SK-N-SH (cell line): ENCODE data around the gene GPN1. TPM values are rescaled to one million over a fixed set of nuclear protein-coding genes. Genes with fewer than 3 reads are reported as not detected.

Experiments used
- CTCF ChIA-PET: fragments of 300-600, 350-600 bp; formaldehyde crosslinking; extraction: SDS; loops from one replicate; lab custom pipeline; 2021; lab: Yijun Ruan, JAX
- POLR2A ChIA-PET: fragments of 350-600 bp; sonication (Branson Sonifier 250); formaldehyde crosslinking; extraction: SDS; loops from one replicate; lab custom pipeline; 2020; ENCODE audit warnings: antibody characterized with exemption, inconsistent platforms; lab: Yijun Ruan, JAX
- DNase-seq: peaks from one replicate; pipeline ENCODE4 v3.0.0; 2012
- H2AFZ ChIP-seq: fragments of 200-600 bp; sonication (generic); 2 replicates; pipeline ENCODE4 v1.8.1; 2016; ENCODE audit warnings: antibody characterized with exemption, mild to moderate bottlenecking, low read depth
- H3F3A ChIP-seq: fragments of 200-600 bp; sonication (generic); replicated peaks from 2 replicates; pipeline ENCODE3; 2016; ENCODE audit warnings: antibody characterized with exemption, mild to moderate bottlenecking; ENCODE audit not compliant: insufficient read depth
- H3K27ac ChIP-seq, 2 experiments: fragments of 200-500 bp in 1 of 2; fragments of 200-600 bp in 1 of 2; sonication (Bioruptor generic) in 1 of 2; sonication (generic), shearing (Covaris generic) in 1 of 2; 2 replicates each; pipeline versions ENCODE4 v1.5.1 to v1.6.1; 2014 to 2016; ENCODE audit warnings: low read depth in 2 of 2, inconsistent platforms in 1 of 2, low read length in 1 of 2, mild to moderate bottlenecking in 1 of 2, mixed read lengths in 1 of 2
- H3K27me3 ChIP-seq: fragments of 200-600 bp; sonication (generic), shearing (Covaris generic); 2 replicates; pipeline ENCODE4 v1.6.1; 2016; ENCODE audit warnings: mixed run types; ENCODE audit not compliant: insufficient read depth
- H3K36me3 ChIP-seq, 2 experiments: fragments of 200-500 bp in 1 of 2; fragments of 200-600 bp in 1 of 2; sonication (Bioruptor generic) in 1 of 2; sonication (generic) in 1 of 2; replicated peaks in 1 of 2; 2 replicates each; pipeline versions ENCODE3 to v1.5.1; 2014 to 2016; ENCODE audit warnings: low read length in 1 of 2, mild to moderate bottlenecking in 1 of 2; ENCODE audit not compliant: insufficient read depth in 2 of 2, control insufficient read depth in 1 of 2
- H3K4me1 ChIP-seq, 2 experiments: fragments of 200-500 bp in 1 of 2; fragments of 200-600 bp in 1 of 2; sonication (Bioruptor generic) in 1 of 2; sonication (generic), shearing (Covaris generic) in 1 of 2; 2 replicates each; pipeline versions ENCODE4 v1.5.1 to v1.6.1; 2014 to 2016; ENCODE audit warnings: low read depth in 1 of 2, low read length in 1 of 2, mixed run types in 1 of 2; ENCODE audit not compliant: insufficient read depth in 2 of 2, control insufficient read depth in 1 of 2
- H3K4me2 ChIP-seq: fragments of 200-600 bp; sonication (generic), shearing (Covaris generic); 2 replicates; pipeline ENCODE4 v1.6.1; 2017; ENCODE audit warnings: mixed run types
- H3K4me3 ChIP-seq, 2 experiments: fragments of 200-500 bp in 1 of 2; fragments of 200-600 bp in 1 of 2; sonication (Bioruptor generic) in 1 of 2; sonication (generic), shearing (Covaris generic) in 1 of 2; 2 replicates each; pipeline versions ENCODE4 v1.5.1 to v1.8.1; 2014 to 2016; ENCODE audit warnings: low read depth in 2 of 2, inconsistent platforms in 1 of 2, low read length in 1 of 2, mild to moderate bottlenecking in 1 of 2, mixed read lengths in 1 of 2, moderate library complexity in 1 of 2
- H3K79me2 ChIP-seq: fragments of 200-600 bp; sonication (generic); 2 replicates; pipeline ENCODE4 v1.8.1; 2017; ENCODE audit warnings: mild to moderate bottlenecking; ENCODE audit not compliant: insufficient read depth
- H3K9ac ChIP-seq: fragments of 200-600 bp; sonication (generic); 2 replicates; pipeline ENCODE4 v1.6.1; 2017; ENCODE audit warnings: mixed run types
- H3K9me2 ChIP-seq: fragments of 200-600 bp; sonication (generic); 2 replicates; pipeline ENCODE4 v1.6.1; 2017; ENCODE audit warnings: mixed run types
- H3K9me3 ChIP-seq: fragments of 200-600 bp; sonication (generic); 2 replicates; pipeline ENCODE4 v1.6.1; 2017; ENCODE audit warnings: mixed run types, mild to moderate bottlenecking, moderate library complexity
- H4K20me1 ChIP-seq: fragments of 200-600 bp; sonication (generic); 2 replicates; pipeline ENCODE4 v1.6.1; 2017; ENCODE audit warnings: mild to moderate bottlenecking, mixed run types; ENCODE audit not compliant: insufficient read depth
- ELF1 ChIP-seq: IDR thresholded peaks from 2 replicates; pipeline ENCODE4 v1.4.0; 2012
- EZH2phosphoT487 ChIP-seq: fragments of 200-600 bp; sonication (generic); IDR thresholded peaks from 2 replicates; pipeline ENCODE4 v1.6.1; 2017; ENCODE audit warnings: low read depth, mixed run types, mild to moderate bottlenecking, antibody characterized with exemption, moderate library complexity, borderline replicate concordance
- FOXJ3 ChIP-seq: sonication (generic); formaldehyde crosslinking; IDR thresholded peaks from 2 replicates; pipeline ENCODE4 v1.5.1; 2020; ENCODE audit warnings: mild to moderate bottlenecking, missing genetic modification reagents
- GABPA ChIP-seq: IDR thresholded peaks from 2 replicates; pipeline ENCODE4 v1.4.0; 2012; ENCODE audit warnings: low read depth, mild to moderate bottlenecking
- IRF3 ChIP-seq: fragments of 150-350 bp; IDR thresholded peaks from 2 replicates; pipeline ENCODE4 v1.6.1; 2016; ENCODE audit warnings: mild to moderate bottlenecking, low read depth, low read length
- JUND ChIP-seq: IDR thresholded peaks from 2 replicates; pipeline ENCODE4 v1.4.0; 2012
- MXI1 ChIP-seq: IDR thresholded peaks from 2 replicates; pipeline ENCODE4 v1.6.1; 2012; ENCODE audit warnings: mild to moderate bottlenecking, low read depth, low read length, improper control_type of control experiment
- NRF1 ChIP-seq: IDR thresholded peaks from 2 replicates; pipeline ENCODE4 v1.6.1; 2012; ENCODE audit warnings: low read depth, mild to moderate bottlenecking, low read length
- PBX3 ChIP-seq: IDR thresholded peaks from 2 replicates; pipeline ENCODE4; 2012
- POLR2AphosphoS5 ChIP-seq: IDR thresholded peaks from 2 replicates; pipeline ENCODE4 v1.6.1; 2012; ENCODE audit warnings: low read depth, low read length
- RCOR1 ChIP-seq: fragments of 150-350 bp; IDR thresholded peaks from 2 replicates; pipeline ENCODE4 v1.6.1; 2017; ENCODE audit warnings: antibody characterized with exemption, low read length
- RXRA ChIP-seq: IDR thresholded peaks from 2 replicates; pipeline ENCODE4 v1.4.0; 2012; ENCODE audit warnings: low read depth, mild to moderate bottlenecking, borderline replicate concordance
- SIN3A ChIP-seq: IDR thresholded peaks from 2 replicates; pipeline ENCODE4 v1.6.1; 2012; ENCODE audit warnings: low read depth, mild to moderate bottlenecking, low read length, moderate library complexity, borderline replicate concordance
- TAF1 ChIP-seq: IDR thresholded peaks from 2 replicates; pipeline ENCODE4 v1.6.1; 2012; ENCODE audit warnings: low read depth, mild to moderate bottlenecking, low read length, moderate library complexity, borderline replicate concordance
- TCF12 ChIP-seq: IDR thresholded peaks from 2 replicates; pipeline ENCODE4 v1.4.0; 2012
- USF1 ChIP-seq: IDR thresholded peaks from 2 replicates; pipeline ENCODE4 v1.4.0; 2012; ENCODE audit warnings: low read depth, borderline replicate concordance
- USF2 ChIP-seq: fragments of 150-350 bp; IDR thresholded peaks from 2 replicates; pipeline ENCODE4 v1.6.1; 2017; ENCODE audit warnings: antibody characterized with exemption, low read length, low read depth, borderline replicate concordance
- YY1 ChIP-seq: IDR thresholded peaks from 2 replicates; pipeline ENCODE4 v1.4.0; 2012; ENCODE audit warnings: low read depth, mild to moderate bottlenecking
- WGBS: methylation state at CpG from one replicate; pipeline ENCODE4 v1.1.6; 2017; ENCODE audit warnings: low lambda C conversion rate; 5-methylcytosine and 5-hydroxymethylcytosine counted together
- polyA plus RNA-seq, 3 experiments: library from polyadenylated mRNA; depleted of rRNA; stranded (reverse); fragments of >200 nt; gene quantifications; 2 replicates each; pipeline ENCODE4 v1.2.3, GENCODE V29; 2012
- TF ChIP-seq, protein P1 (sequence below): IDR thresholded peaks from 2 replicates; pipeline ENCODE4 v1.6.1; 2012; ENCODE audit warnings: mild to moderate bottlenecking, low read depth, low read length, moderate library complexity
- TF ChIP-seq, protein P2 (sequence below): IDR thresholded peaks from 2 replicates; pipeline ENCODE4 v1.4.0; 2012; ENCODE audit warnings: low read depth

GPN1 gene
- polyA plus RNA-seq, 1 of the 3 experiments (the other 2 are of a cell fraction): 74.0 TPM

DNA sequence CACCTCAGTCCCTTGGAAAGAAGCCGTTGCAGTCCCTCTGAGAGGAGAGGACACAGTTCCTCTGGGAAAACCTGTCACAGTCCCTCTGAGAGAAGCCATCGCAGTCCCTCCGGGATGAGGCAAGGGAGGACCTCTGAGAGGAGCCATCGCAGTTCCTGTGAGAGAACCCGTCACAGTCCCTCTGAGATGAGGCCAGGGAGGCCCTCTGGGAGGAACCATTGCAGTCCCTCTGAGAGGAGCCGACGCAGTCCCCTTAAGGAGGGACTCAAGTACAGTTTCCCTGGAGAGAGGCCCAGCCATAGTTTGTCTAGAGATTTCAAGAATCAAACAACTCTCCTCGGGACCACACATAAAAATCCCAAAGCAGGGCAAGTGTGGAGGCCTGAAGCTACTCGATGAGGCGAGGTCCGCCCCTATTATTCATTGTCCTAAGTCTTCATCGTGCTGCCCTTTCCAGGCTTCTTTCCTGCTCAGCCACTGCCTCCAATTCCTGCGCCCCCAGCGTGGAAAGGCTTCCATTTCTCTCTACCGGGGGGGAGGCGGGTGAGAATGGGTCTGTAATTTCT, 46.6 kb upstream of the GPN1 start:
- Histone ChIP-seq H3F3A (no peaks in the 10 kb centered on the region), H3K4me1 (peaks cover 0 to 17% of the 10 kb centered on the region in 2 experiments; a peak in 2 of 4 replicates), H4K20me1 (peaks cover 24% of the 10 kb centered on the region), H3K9me3 (no peaks in the 10 kb centered on the region), H3K9me2 (no peaks in the 10 kb centered on the region), H3K36me3 (no peaks in the 10 kb centered on the region), H3K9ac (peak overlapping the region; percentile 73; the same call in 1 of the 2 replicates), H3K27me3 (no peaks in the 10 kb centered on the region), H3K4me2 (peak overlapping the region; percentile 94), H3K4me3 (peak overlapping the region; percentile 89), H3K79me2 (peaks cover 42% of the 10 kb centered on the region), H2AFZ (peak overlapping the region; percentile 96), H3K27ac (peak overlapping the region; percentile 54 to 71)
- TF ChIP-seq USF2 (no peak), PBX3 (no peak), SIN3A (no peak), YY1 (no peak), TAF1 (no peak), POLR2AphosphoS5 (no peak), ELF1 (no peak), RCOR1 (no peak), IRF3 (no peak), EZH2phosphoT487 (no peak), TCF12 (no peak), GABPA (no peak), JUND (no peak), NRF1 (no peak), USF1 (no peak), FOXJ3 (CRISPR knock-in tag) (no peak), RXRA (no peak), MXI1 (no peak)
- TF ChIP-seq, protein P1, sequence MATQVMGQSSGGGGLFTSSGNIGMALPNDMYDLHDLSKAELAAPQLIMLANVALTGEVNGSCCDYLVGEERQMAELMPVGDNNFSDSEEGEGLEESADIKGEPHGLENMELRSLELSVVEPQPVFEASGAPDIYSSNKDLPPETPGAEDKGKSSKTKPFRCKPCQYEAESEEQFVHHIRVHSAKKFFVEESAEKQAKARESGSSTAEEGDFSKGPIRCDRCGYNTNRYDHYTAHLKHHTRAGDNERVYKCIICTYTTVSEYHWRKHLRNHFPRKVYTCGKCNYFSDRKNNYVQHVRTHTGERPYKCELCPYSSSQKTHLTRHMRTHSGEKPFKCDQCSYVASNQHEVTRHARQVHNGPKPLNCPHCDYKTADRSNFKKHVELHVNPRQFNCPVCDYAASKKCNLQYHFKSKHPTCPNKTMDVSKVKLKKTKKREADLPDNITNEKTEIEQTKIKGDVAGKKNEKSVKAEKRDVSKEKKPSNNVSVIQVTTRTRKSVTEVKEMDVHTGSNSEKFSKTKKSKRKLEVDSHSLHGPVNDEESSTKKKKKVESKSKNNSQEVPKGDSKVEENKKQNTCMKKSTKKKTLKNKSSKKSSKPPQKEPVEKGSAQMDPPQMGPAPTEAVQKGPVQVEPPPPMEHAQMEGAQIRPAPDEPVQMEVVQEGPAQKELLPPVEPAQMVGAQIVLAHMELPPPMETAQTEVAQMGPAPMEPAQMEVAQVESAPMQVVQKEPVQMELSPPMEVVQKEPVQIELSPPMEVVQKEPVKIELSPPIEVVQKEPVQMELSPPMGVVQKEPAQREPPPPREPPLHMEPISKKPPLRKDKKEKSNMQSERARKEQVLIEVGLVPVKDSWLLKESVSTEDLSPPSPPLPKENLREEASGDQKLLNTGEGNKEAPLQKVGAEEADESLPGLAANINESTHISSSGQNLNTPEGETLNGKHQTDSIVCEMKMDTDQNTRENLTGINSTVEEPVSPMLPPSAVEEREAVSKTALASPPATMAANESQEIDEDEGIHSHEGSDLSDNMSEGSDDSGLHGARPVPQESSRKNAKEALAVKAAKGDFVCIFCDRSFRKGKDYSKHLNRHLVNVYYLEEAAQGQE: no peak
- TF ChIP-seq, protein P2, sequence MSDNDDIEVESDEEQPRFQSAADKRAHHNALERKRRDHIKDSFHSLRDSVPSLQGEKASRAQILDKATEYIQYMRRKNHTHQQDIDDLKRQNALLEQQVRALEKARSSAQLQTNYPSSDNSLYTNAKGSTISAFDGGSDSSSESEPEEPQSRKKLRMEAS: no peak
- POLR2A ChIA-PET: interaction anchor here (0.9 to 1.2 kb wide), 6 partner anchors 18 to 173 kb away, joined by 3 to 6 read pairs (median 4); partner anchors contain the start of genes CCDC121, GPN1, NRBP1 and PPM1G
- DNase-seq: no peak
- WGBS: 93% methylated on average over 12 of the region's 16 CpGs
- CTCF ChIA-PET: interaction anchor here (0.8 to 1.3 kb wide), 2 partner anchors 8 to 101 kb away, joined by 4 to 5 read pairs; no protein-coding TSS in a partner anchor
